HCT116 (cell line): ENCODE results near the gene PDE6G.

ENCODE experiments used
- ATF3 ChIP-seq: IDR thresholded peaks from 2 replicates; pipeline ENCODE4 v1.6.1; 2012
- CEBPB ChIP-seq: IDR thresholded peaks from 2 replicates; pipeline ENCODE4 v1.6.1; 2012; ENCODE audit warnings: low read depth
- CTCF ChIP-seq, 3 experiments: fragments of 200-600 bp in 1 of 3; sonication (generic) in 1 of 3; IDR thresholded peaks in 2 of 3; conservative IDR thresholded peaks in 1 of 3; 2 replicates each; pipeline ENCODE4 v1.5.1; 2012 to 2017; ENCODE audit warnings: low read depth in 2 of 3, low read length in 2 of 3, antibody characterized with exemption in 1 of 3, borderline replicate concordance in 1 of 3, control low read depth in 1 of 3, mild to moderate bottlenecking in 1 of 3, mixed read lengths in 1 of 3, mixed run types in 1 of 3, moderate library complexity in 1 of 3; ENCODE audit not compliant: insufficient read depth in 1 of 3
- EZH2 ChIP-seq: fragments of 200-600 bp; sonication (generic); IDR thresholded peaks from 2 replicates; pipeline ENCODE4 v1.6.1; 2017; ENCODE audit warnings: antibody characterized with exemption, mixed run types
- MAX ChIP-seq: IDR thresholded peaks from 2 replicates; pipeline ENCODE4 v1.6.1; 2012
- POLR2A ChIP-seq: IDR thresholded peaks from 2 replicates; pipeline ENCODE4 v1.7.0; 2011; ENCODE audit warnings: borderline replicate concordance; ENCODE audit not compliant: insufficient read depth, insufficient read length; ENCODE audit errors: extremely low read depth
- RAD21 ChIP-seq: IDR thresholded peaks from 2 replicates; pipeline ENCODE4 v1.6.1; 2012; ENCODE audit warnings: low read depth, mild to moderate bottlenecking
- REST ChIP-seq: IDR thresholded peaks from 2 replicates; pipeline ENCODE4 v1.6.1; 2012; ENCODE audit warnings: low read depth
- SIN3A ChIP-seq: IDR thresholded peaks from 2 replicates; pipeline ENCODE4 v1.6.1; 2012; ENCODE audit warnings: low read depth
- ZBTB33 ChIP-seq: IDR thresholded peaks from 2 replicates; pipeline ENCODE4 v1.6.1; 2011; ENCODE audit warnings: mild to moderate bottlenecking, low read length, moderate library complexity; ENCODE audit not compliant: insufficient replicate concordance; ENCODE audit errors: extremely low read depth
- ZFX ChIP-seq: fragments of 450-650 bp; IDR thresholded peaks from 2 replicates; pipeline ENCODE4 v1.6.1; 2017
- ZNF274 ChIP-seq: fragments of 200-500 bp; sonication (Bioruptor generic); IDR thresholded peaks from 2 replicates; pipeline ENCODE4 v1.6.1; 2014; ENCODE audit warnings: mild to moderate bottlenecking, low read depth, low read length, inconsistent platforms

- TF ChIP-seq ZFX, result no peak
- TF ChIP-seq SIN3A, result no peak
- TF ChIP-seq ZBTB33, result no peak
- no peak for TF ChIP-seq CTCF (IDR thresholded peaks at IDR 0.05 in 2 of 3, conservative IDR thresholded peaks at IDR 0.05 in 1 of 3; ENCODE audit: borderline replicate concordance in 1 of 3, insufficient read depth in 1 of 3, low read depth in 2 of 3, low read length in 2 of 3)
- TF ChIP-seq MAX, result no peak
- TF ChIP-seq EZH2, result no peak
- TF ChIP-seq ZNF274, result no peak
- TF ChIP-seq ATF3, result no peak
- no peak for TF ChIP-seq REST
- TF ChIP-seq CEBPB, result no peak
- TF ChIP-seq RAD21, result no peak
- TF ChIP-seq POLR2A, result no peak
These were observed 17.7 kb downstream of the PDE6G start for GRCh38 chr17:81638683-81639082.
